Measurements from ENCODE around the gene CYB5A. TPM values are rescaled to one million over a fixed set of nuclear protein-coding genes. Genes with fewer than 3 reads are reported as not detected.

Gene CYB5A
- total RNA-seq, 1 donor from 2014 or later: 28.3 TPM

DNA sequence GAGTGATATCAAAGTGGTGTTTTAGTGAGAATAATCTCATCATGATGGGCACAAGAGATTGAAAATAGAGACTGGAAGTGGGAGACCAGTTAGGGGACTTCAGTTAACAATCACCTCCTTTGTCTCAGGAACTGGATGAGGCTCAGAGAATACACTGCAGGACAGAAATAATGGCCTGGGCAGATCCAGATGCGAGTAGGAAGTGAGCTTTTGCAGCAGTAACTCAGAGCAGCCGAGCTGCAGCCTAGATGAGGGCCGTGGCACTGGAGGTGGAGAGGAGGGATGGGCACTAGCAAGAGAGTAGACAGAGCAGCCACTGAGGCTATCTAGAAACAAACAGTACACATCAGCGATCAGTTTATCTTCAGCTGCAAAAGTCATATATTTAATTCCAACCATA, 48.6 kb downstream of the CYB5A start:
- TF ChIP-seq, protein P1, sequence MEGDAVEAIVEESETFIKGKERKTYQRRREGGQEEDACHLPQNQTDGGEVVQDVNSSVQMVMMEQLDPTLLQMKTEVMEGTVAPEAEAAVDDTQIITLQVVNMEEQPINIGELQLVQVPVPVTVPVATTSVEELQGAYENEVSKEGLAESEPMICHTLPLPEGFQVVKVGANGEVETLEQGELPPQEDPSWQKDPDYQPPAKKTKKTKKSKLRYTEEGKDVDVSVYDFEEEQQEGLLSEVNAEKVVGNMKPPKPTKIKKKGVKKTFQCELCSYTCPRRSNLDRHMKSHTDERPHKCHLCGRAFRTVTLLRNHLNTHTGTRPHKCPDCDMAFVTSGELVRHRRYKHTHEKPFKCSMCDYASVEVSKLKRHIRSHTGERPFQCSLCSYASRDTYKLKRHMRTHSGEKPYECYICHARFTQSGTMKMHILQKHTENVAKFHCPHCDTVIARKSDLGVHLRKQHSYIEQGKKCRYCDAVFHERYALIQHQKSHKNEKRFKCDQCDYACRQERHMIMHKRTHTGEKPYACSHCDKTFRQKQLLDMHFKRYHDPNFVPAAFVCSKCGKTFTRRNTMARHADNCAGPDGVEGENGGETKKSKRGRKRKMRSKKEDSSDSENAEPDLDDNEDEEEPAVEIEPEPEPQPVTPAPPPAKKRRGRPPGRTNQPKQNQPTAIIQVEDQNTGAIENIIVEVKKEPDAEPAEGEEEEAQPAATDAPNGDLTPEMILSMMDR (IDR thresholded peaks at IDR 0.05; ENCODE audit: partially characterized antibody, unreplicated experiment): no peak
- Mint-ChIP-seq H3K36me3 (ENCODE audit: unreplicated experiment) (no peaks in the 10 kb centered on the region), H3K4me3 (ENCODE audit: unreplicated experiment) (no peak overlapping the region), H3K9me3 (ENCODE audit: unreplicated experiment) (no peaks in the 10 kb centered on the region), H3K27ac (ENCODE audit: unreplicated experiment) (no peak overlapping the region), H3K27me3 (ENCODE audit: unreplicated experiment) (no peaks in the 10 kb centered on the region), H3K4me1 (ENCODE audit: low read depth, unreplicated experiment) (no peaks in the 10 kb centered on the region)
- DNase-seq: no peak

DNA sequence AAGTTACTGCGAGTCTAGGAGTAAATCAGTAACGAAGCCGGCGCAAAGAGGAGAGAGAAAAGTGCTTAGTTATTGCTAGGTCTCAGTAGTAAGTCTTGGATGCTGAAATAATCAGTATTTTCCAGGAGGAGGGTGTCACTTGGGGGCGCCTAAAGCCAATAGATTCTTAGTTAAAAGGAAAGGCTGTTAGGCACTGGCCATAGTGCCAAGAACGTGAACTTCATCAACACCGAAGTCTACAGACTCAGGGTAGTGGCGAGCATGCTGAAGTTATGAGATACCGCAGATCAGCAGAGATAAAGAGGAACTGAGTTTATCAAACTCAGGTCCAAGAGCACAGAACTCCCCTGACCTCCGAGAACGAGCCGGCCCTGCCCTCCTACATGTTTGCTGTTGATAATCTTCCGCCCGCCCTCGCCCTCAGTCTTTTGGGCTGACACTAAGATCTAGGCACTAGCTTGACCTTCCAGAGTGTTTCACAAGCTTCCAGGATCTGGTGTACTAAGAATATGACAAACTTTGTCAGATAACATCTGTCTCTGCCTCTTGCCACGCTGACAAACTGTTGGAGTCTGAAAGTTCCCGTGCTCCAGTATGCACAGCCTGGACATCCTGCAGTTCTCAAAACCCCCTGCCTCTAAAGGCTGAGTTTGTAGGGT, 49.2 kb downstream of the CYB5A start:
- Mint-ChIP-seq H3K27ac (ENCODE audit: unreplicated experiment) (no peak overlapping the region), H3K9me3 (ENCODE audit: unreplicated experiment) (peaks cover 2% of the 10 kb centered on the region), H3K4me1 (ENCODE audit: low read depth, unreplicated experiment) (no peaks in the 10 kb centered on the region), H3K4me3 (ENCODE audit: unreplicated experiment) (no peak overlapping the region), H3K36me3 (ENCODE audit: unreplicated experiment) (peaks cover 4% of the 10 kb centered on the region), H3K27me3 (ENCODE audit: unreplicated experiment) (peaks cover 2% of the 10 kb centered on the region)
- no peak for DNase-seq
- TF ChIP-seq, protein P1 (IDR thresholded peaks at IDR 0.05; ENCODE audit: partially characterized antibody, unreplicated experiment): no peak

DNA sequence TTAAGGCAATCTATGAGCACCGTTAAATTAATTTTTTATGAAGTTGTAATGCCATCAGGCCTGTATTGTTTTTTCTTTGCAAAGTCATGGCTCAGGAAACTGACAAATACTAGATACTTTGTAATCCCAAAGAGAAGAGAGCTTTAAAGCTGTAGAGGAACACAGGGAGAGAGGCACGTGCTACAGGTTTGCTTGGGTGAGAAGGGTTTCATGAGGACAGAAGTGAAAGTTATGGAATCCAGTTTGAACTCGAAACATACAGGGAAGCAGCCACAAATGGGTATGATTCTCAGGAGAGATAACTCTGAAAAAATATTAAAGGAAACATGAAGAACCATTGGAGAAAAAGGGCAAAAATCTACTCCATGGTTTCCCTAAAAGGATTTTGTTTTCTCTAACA, 49.8 kb downstream of the CYB5A start:
- peaks cover 2% of the 10 kb centered on the region for H3K9me3 Mint-ChIP-seq (ENCODE audit: unreplicated experiment)
- TF ChIP-seq, protein P1 (IDR thresholded peaks at IDR 0.05; ENCODE audit: partially characterized antibody, unreplicated experiment): no peak
- H3K27me3 Mint-ChIP-seq (ENCODE audit: unreplicated experiment): peaks cover 5% of the 10 kb centered on the region
- DNase-seq: no peak
- no peak overlapping the region for H3K27ac Mint-ChIP-seq (ENCODE audit: unreplicated experiment)
- H3K4me3 Mint-ChIP-seq (ENCODE audit: unreplicated experiment): no peak overlapping the region
- H3K36me3 Mint-ChIP-seq (ENCODE audit: unreplicated experiment): peaks cover 5% of the 10 kb centered on the region
- H3K4me1 Mint-ChIP-seq (ENCODE audit: low read depth, unreplicated experiment): no peaks in the 10 kb centered on the region

- Mint-ChIP-seq H3K27ac (ENCODE audit: unreplicated experiment) (no peak overlapping the region), H3K36me3 (ENCODE audit: unreplicated experiment) (peaks cover 5% of the 10 kb centered on the region), H3K4me1 (ENCODE audit: low read depth, unreplicated experiment) (no peaks in the 10 kb centered on the region), H3K4me3 (ENCODE audit: unreplicated experiment) (no peak overlapping the region), H3K27me3 (ENCODE audit: unreplicated experiment) (peaks cover 5% of the 10 kb centered on the region), H3K9me3 (ENCODE audit: unreplicated experiment) (peaks cover 2% of the 10 kb centered on the region)
- TF ChIP-seq, protein P1 (IDR thresholded peaks at IDR 0.05; ENCODE audit: partially characterized antibody, unreplicated experiment): no peak
- no peak for DNase-seq
Measured at GRCh38 chr18:74241426-74241825, 50.3 kb downstream of the CYB5A start.

DNA sequence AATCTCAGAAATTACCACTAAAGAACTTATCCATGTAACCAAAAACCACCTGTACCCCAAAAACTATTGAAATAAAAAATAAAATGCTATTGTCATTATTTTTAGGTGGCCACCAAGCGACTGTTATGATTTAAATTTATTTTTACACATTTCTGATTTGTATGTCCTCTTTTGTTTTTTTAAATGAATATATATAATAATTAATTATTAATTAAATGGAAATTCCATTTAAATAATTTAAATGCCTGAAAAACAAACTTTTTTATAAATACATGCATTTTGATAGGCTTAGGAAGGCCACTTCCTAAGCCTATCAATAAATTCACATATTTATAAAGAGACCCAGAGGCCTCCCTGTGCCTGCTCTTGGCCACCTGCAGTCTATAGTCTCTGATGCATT, 52.2 kb downstream of the CYB5A start:
- Mint-ChIP-seq H3K4me1 (ENCODE audit: low read depth, unreplicated experiment) (no peaks in the 10 kb centered on the region), H3K27ac (ENCODE audit: unreplicated experiment) (no peak overlapping the region), H3K27me3 (ENCODE audit: unreplicated experiment) (peaks cover 5% of the 10 kb centered on the region), H3K4me3 (ENCODE audit: unreplicated experiment) (no peak overlapping the region), H3K36me3 (ENCODE audit: unreplicated experiment) (peaks cover 5% of the 10 kb centered on the region), H3K9me3 (ENCODE audit: unreplicated experiment) (peaks cover 2% of the 10 kb centered on the region)
- TF ChIP-seq, protein P1 (IDR thresholded peaks at IDR 0.05; ENCODE audit: partially characterized antibody, unreplicated experiment): no peak
- DNase-seq: no peak
